Measurements from ENCODE around the gene NAA35. TPM values are rescaled to one million over a fixed set of nuclear protein-coding genes. Genes with fewer than 3 reads are reported as not detected.

NAA35 gene
- total RNA-seq (2022; extraction: Qiagen RNA extraction): 24.7 to 30.7 TPM (median 26.1 TPM) in 5 replicates

GRCh38 chr9:85940832-85941621 is at the start of gene NAA35:
TSS of gene NAA35 (plus strand) at chr9:85941146. CDS start at chr9:85942160, 1,014 bp downstream.

Other genes with a start within 250 kb of the NAA35 start
- gene AGTPBP1, start 199.2 kb upstream of the NAA35 start, total RNA-seq (2022; extraction: Qiagen RNA extraction): 7.3 to 10.5 TPM (median 9.2 TPM) in 5 replicates
- gene GOLM1, start 158.4 kb downstream of the NAA35 start, total RNA-seq (2022; extraction: Qiagen RNA extraction): 103 to 115 TPM (median 108 TPM) in 5 replicates

Measured in A549 treated with AZD2906 at 1 μM for 4 hours (cell line).